ENCODE data around the gene AAMP.
A peak's percentile ranks its signal among the peaks of the same experiment; 100 is the strongest.

Gene AAMP

GRCh38 chr2:218257390-218257981 lies 12.5 kb downstream of the AAMP start:
- DNase-seq, result no peak

- DNase-seq, result no peak
Measured at GRCh38 chr2:218256612-218257350, 13.2 kb downstream of the AAMP start.

- DNase-seq, result no peak
Measured at GRCh38 chr2:218255446-218255845, 14.5 kb downstream of the AAMP start.

- no peak for DNase-seq
Measured at GRCh38 chr2:218253232-218253625, 16.7 kb downstream of the AAMP start.

GRCh38 chr2:218252509-218253231 lies 17.3 kb downstream of the AAMP start:
- no peak for DNase-seq

- DNase-seq, result no peak
Measured at GRCh38 chr2:218249691-218250090, 20.2 kb downstream of the AAMP start.

- no peak for DNase-seq
Measured at GRCh38 chr2:218245214-218245613, 24.7 kb downstream of the AAMP start.

GRCh38 chr2:218244665-218245064 lies 25.3 kb downstream of the AAMP start:
- DNase-seq, result no peak

GRCh38 chr2:218244204-218244603 lies 25.7 kb downstream of the AAMP start:
- DNase-seq, result no peak

GRCh38 chr2:218238887-218239286 lies 31.1 kb downstream of the AAMP start:
- no peak for DNase-seq

GRCh38 chr2:218236829-218237228 lies 33.1 kb downstream of the AAMP start:
- no peak for DNase-seq

GRCh38 chr2:218235017-218235416 lies 34.9 kb downstream of the AAMP start:
- no peak for DNase-seq

- no peak for DNase-seq
Measured at GRCh38 chr2:218234521-218234920, 35.4 kb downstream of the AAMP start.

- DNase-seq, result no peak
Measured at GRCh38 chr2:218233543-218233942, 36.4 kb downstream of the AAMP start.

GRCh38 chr2:218230882-218231281 lies 39.1 kb downstream of the AAMP start:
- peak in 1 of 2 experiments; percentile 1 for DNase-seq

GRCh38 chr2:218229851-218230250 lies 40.1 kb downstream of the AAMP start:
- DNase-seq, result no peak

- no peak for DNase-seq
Measured at GRCh38 chr2:218229239-218229638, 40.7 kb downstream of the AAMP start.

GRCh38 chr2:218228366-218229090 lies 41.4 kb downstream of the AAMP start:
- DNase-seq, result no peak

GRCh38 chr2:218226903-218227302 lies 43.0 kb downstream of the AAMP start:
- DNase-seq, result no peak

- DNase-seq, result no peak
Measured at GRCh38 chr2:218224186-218224585, 45.8 kb downstream of the AAMP start.

- DNase-seq, result no peak
Measured at GRCh38 chr2:218223046-218223445, 46.9 kb downstream of the AAMP start.

- no peak for DNase-seq
Measured at GRCh38 chr2:218221000-218221399, 48.9 kb downstream of the AAMP start.

GRCh38 chr2:218219934-218220333 lies 50.0 kb downstream of the AAMP start:
- no peak for DNase-seq
